Raji (cell line): Measurements from ENCODE around the gene FBXL4.

Experiments
- POLR2A ChIP-seq: IDR thresholded peaks from 2 replicates; pipeline ENCODE4 v1.6.1; 2011; ENCODE audit warnings: low read depth, low read length, control low read depth; ENCODE audit not compliant: insufficient read depth

FBXL4 gene

GRCh38 chr6:98830146-98830545 lies 117.6 kb downstream of the FBXL4 start:
- no peak for TF ChIP-seq POLR2A

- no peak for TF ChIP-seq POLR2A
Observed at GRCh38 chr6:98828941-98829411, 118.8 kb downstream of the FBXL4 start.

GRCh38 chr6:98828211-98828788 lies 119.4 kb downstream of the FBXL4 start:
- TF ChIP-seq POLR2A: no peak

GRCh38 chr6:98827295-98828159 lies 120.2 kb downstream of the FBXL4 start:
- TF ChIP-seq POLR2A: no peak

- TF ChIP-seq POLR2A: no peak
Observed at GRCh38 chr6:98825600-98826230, 122.0 kb downstream of the FBXL4 start.

GRCh38 chr6:98824902-98825599 lies 122.7 kb downstream of the FBXL4 start:
- no peak for TF ChIP-seq POLR2A

- TF ChIP-seq POLR2A: no peak
Observed at GRCh38 chr6:98824162-98824901, 123.4 kb downstream of the FBXL4 start.

GRCh38 chr6:98823428-98824161 lies 124.2 kb downstream of the FBXL4 start:
- TF ChIP-seq POLR2A: no peak

GRCh38 chr6:98821756-98822405 lies 125.9 kb downstream of the FBXL4 start:
- no peak for TF ChIP-seq POLR2A
